HepG2 (cell line): Measurements from ENCODE around the gene BIRC7. TPM values are rescaled to one million over a fixed set of nuclear protein-coding genes. Genes with fewer than 3 reads are reported as not detected.

ENCODE experiments used
- ATAC-seq: fragments of 200-7000 bp; cut with Tn5 transposase; 3 replicates; pipeline ENCODE4 v1.9.1; 2020; ENCODE audit warnings: mild to moderate bottlenecking, moderate library complexity
- BruUV-seq: library from RNA; stranded (reverse); fragments of 400-500 nt; replicated peaks from 2 replicates; lab custom pipeline; 2021; lab: Mats Ljungman, UMichigan
- CTCF ChIA-PET: fragments of 300-600 bp; formaldehyde crosslinking; extraction: SDS; loops from one replicate; lab custom pipeline; 2021; ENCODE audit warnings: low total read pairs, inconsistent platforms, low intra/inter-chr PET ratio; lab: Yijun Ruan, JAX
- POLR2A ChIA-PET: fragments of 350-600 bp; sonication (Branson Sonifier 250); formaldehyde crosslinking; loops from one replicate; lab custom pipeline; 2020; ENCODE audit warnings: antibody characterized with exemption, inconsistent platforms; lab: Yijun Ruan, JAX
- DNase-seq: peaks from one replicate; pipeline ENCODE4 v3.0.0-alpha.2; 2015; ENCODE audit warnings: low spot score
- FAIRE-seq: peaks from 3 replicates; lab custom pipeline; 2011; peaks lifted over from hg19 to GRCh38; lab: Jason Lieb, UNC
- H2AFZ ChIP-seq: one replicate; pipeline ENCODE4 v1.6.1; 2011; ENCODE audit warnings: low read length, inconsistent platforms
- H3K27ac ChIP-seq: fragments of 300-600 bp; 3 replicates; pipeline ENCODE4 v1.8.0; 2011; ENCODE audit warnings: mixed run types, mild to moderate bottlenecking, mixed read lengths, low read length, inconsistent platforms; ENCODE audit not compliant: insufficient read depth; ENCODE audit errors: extremely low read length
- H3K27me3 ChIP-seq, 2 experiments: fragments of 200-600 bp in 1 of 2; 2 replicates in 1 of 2; 3 replicates in 1 of 2; pipeline versions ENCODE4 v1.6.0 to v1.8.0; 2011; ENCODE audit warnings: low read length in 2 of 2, mild to moderate bottlenecking in 2 of 2, moderate library complexity in 2 of 2, inconsistent platforms in 1 of 2; ENCODE audit not compliant: insufficient read depth in 2 of 2, control insufficient read depth in 1 of 2
- H3K36me3 ChIP-seq, 2 experiments: fragments of 200-600 bp in 1 of 2; replicated peaks in 1 of 2; 2 replicates in 1 of 2; 3 replicates in 1 of 2; pipeline versions ENCODE4 v1.5.1 to v1.8.0; 2011; ENCODE audit warnings: low read length in 2 of 2, inconsistent platforms in 1 of 2; ENCODE audit not compliant: insufficient read depth in 2 of 2, control insufficient read depth in 1 of 2
- H3K4me1 ChIP-seq: 2 replicates; pipeline ENCODE4 v1.5.1; 2012; ENCODE audit warnings: low read length, inconsistent platforms; ENCODE audit not compliant: insufficient read depth
- H3K4me2 ChIP-seq: 2 replicates; pipeline ENCODE4 v1.6.0; 2011; ENCODE audit warnings: low read depth, low read length, inconsistent platforms
- H3K4me3 ChIP-seq, 3 experiments: fragments of 200-600 bp in 1 of 3; sonication (generic), shearing (Covaris generic) in 1 of 3; replicated peaks in 1 of 3; 2 replicates each; pipeline ENCODE4 v1.5.1; 2011 to 2016; ENCODE audit warnings: low read length in 3 of 3, inconsistent platforms in 2 of 3, low read depth in 2 of 3, mild to moderate bottlenecking in 2 of 3, control low read depth in 1 of 3, mixed read lengths in 1 of 3; ENCODE audit not compliant: insufficient read depth in 1 of 3
- H3K79me2 ChIP-seq: one replicate; pipeline ENCODE4 v1.6.1; 2011; ENCODE audit warnings: low read length, inconsistent platforms; ENCODE audit not compliant: insufficient read depth
- H3K9ac ChIP-seq: 2 replicates; pipeline ENCODE4 v1.6.0; 2011; ENCODE audit warnings: mild to moderate bottlenecking, low read depth, low read length, inconsistent platforms; ENCODE audit not compliant: insufficient read depth
- H3K9me3 ChIP-seq: 2 replicates; pipeline ENCODE4 v1.5.1; 2012; ENCODE audit warnings: mild to moderate bottlenecking, low read length
- H4K20me1 ChIP-seq: 2 replicates; pipeline ENCODE4 v1.6.0; 2011; ENCODE audit warnings: inconsistent platforms, mild to moderate bottlenecking, low read length, moderate library complexity; ENCODE audit not compliant: insufficient read depth
- ADNP ChIP-seq: sonication (generic); formaldehyde crosslinking; IDR thresholded peaks from 2 replicates; pipeline ENCODE4 v1.4.0; 2020; ENCODE audit warnings: missing genetic modification reagents
- FOSL2 ChIP-seq: sonication (generic); formaldehyde crosslinking; IDR thresholded peaks from 2 replicates; pipeline ENCODE4 v1.4.0; 2020; ENCODE audit warnings: missing genetic modification reagents
- FOXP1 ChIP-seq, 2 experiments: fragments of 450-650 bp in 1 of 2; IDR thresholded peaks; 2 replicates each; pipeline ENCODE4 v1.6.1; 2017 to 2018; ENCODE audit warnings: antibody characterized with exemption in 1 of 2
- HCFC1 ChIP-seq: fragments of 150-350 bp; IDR thresholded peaks from 2 replicates; pipeline ENCODE4 v1.6.1; 2014; ENCODE audit warnings: low read depth, low read length
- MTF2 ChIP-seq: sonication (generic); formaldehyde crosslinking; IDR thresholded peaks from 2 replicates; pipeline ENCODE4 v1.5.0; 2020; ENCODE audit warnings: missing genetic modification reagents, borderline replicate concordance
- REXO4 ChIP-seq: sonication (generic); formaldehyde crosslinking; IDR thresholded peaks from 2 replicates; pipeline ENCODE4 v1.8.0; 2022; ENCODE audit warnings: missing genetic modification reagents, mild to moderate bottlenecking, borderline replicate concordance
- TEAD3 ChIP-seq: optimal IDR thresholded peaks from 2 replicates; pipeline ENCODE3; 2016; ENCODE audit warnings: borderline replicate concordance
- ZNF841 ChIP-seq: sonication (generic); formaldehyde crosslinking; IDR thresholded peaks from 2 replicates; pipeline ENCODE4 v1.8.1; 2023; ENCODE audit warnings: missing genetic modification reagents, borderline replicate concordance
- ZSCAN31 ChIP-seq: sonication (generic); formaldehyde crosslinking; IDR thresholded peaks from 2 replicates; pipeline ENCODE4 v1.5.0; 2020; ENCODE audit warnings: low read depth, mild to moderate bottlenecking, missing genetic modification reagents
- WGBS: methylation state at CpG from one replicate; pipeline ENCODE4 v1.1.6; 2017; ENCODE audit warnings: low lambda C conversion rate; 5-methylcytosine and 5-hydroxymethylcytosine counted together
- in situ Hi-C: cut with HindIII; loops from 2 replicates; pipeline ENCODE4 v1.10.0; 2017; ENCODE audit warnings: low pct_unique_long_range_greater_than_20kb; ENCODE audit not compliant: extremely low pct_ligation_motif_present
- intact Hi-C: fragments of 100-400 bp; cut with micrococcal nuclease; formaldehyde crosslinking; loops from one replicate; pipeline ENCODE4 v1.10.0; 2022; ENCODE audit not compliant: unreplicated experiment
- polyA plus RNA-seq, 8 experiments: library from polyadenylated mRNA; depleted of rRNA in 3 of 8; stranded (reverse) in 7 of 8; unstranded in 1 of 8; fragments of >200 nt; fragmentation: Illumina TruSeq in 4 of 8; extraction: Trizol in 4 of 8; gene quantifications; 2 replicates each; pipeline versions ENCODE4 v1.2.1 to v1.2.3, GENCODE V29; 2011 to 2016; ENCODE audit warnings: low read depth in 4 of 8, missing spikeins in 1 of 8, mixed read lengths in 1 of 8; ENCODE audit not compliant: insufficient read depth in 1 of 8
- total RNA-seq, 5 experiments: library from RNA; depleted of rRNA; stranded (reverse); fragments of >200 nt; fragmentation: Illumina TruSeq; extraction: Trizol; gene quantifications; 2 replicates each; pipeline ENCODE4 v1.2.3, GENCODE V29; 2016; ENCODE audit warnings: low read depth in 1 of 5
- TF ChIP-seq, protein P1 (sequence below): sonication (generic); formaldehyde crosslinking; IDR thresholded peaks from 2 replicates; pipeline ENCODE4 v1.4.0; 2020; ENCODE audit warnings: mild to moderate bottlenecking, missing genetic modification reagents
- TF ChIP-seq, protein P2 (sequence below): sonication (generic); formaldehyde crosslinking; IDR thresholded peaks from 2 replicates; pipeline ENCODE4 v1.5.1; 2020; ENCODE audit warnings: missing genetic modification reagents, mild to moderate bottlenecking, borderline replicate concordance
- TF ChIP-seq, protein P3 (sequence below): sonication (generic); formaldehyde crosslinking; IDR thresholded peaks from 2 replicates; pipeline ENCODE4 v1.4.0; 2020; ENCODE audit warnings: missing genetic modification reagents
- TF ChIP-seq, protein P4 (sequence below): sonication (generic); formaldehyde crosslinking; IDR thresholded peaks from 2 replicates; pipeline ENCODE4 v1.4.0; 2020; ENCODE audit warnings: missing genetic modification reagents

BIRC7 gene
- total and polyA plus RNA-seq, 2 of the 13 experiments (the other 11 are each of a cell fraction or from before 2014, with no cell fraction given): 0.27 to 5.1 TPM

DNA sequence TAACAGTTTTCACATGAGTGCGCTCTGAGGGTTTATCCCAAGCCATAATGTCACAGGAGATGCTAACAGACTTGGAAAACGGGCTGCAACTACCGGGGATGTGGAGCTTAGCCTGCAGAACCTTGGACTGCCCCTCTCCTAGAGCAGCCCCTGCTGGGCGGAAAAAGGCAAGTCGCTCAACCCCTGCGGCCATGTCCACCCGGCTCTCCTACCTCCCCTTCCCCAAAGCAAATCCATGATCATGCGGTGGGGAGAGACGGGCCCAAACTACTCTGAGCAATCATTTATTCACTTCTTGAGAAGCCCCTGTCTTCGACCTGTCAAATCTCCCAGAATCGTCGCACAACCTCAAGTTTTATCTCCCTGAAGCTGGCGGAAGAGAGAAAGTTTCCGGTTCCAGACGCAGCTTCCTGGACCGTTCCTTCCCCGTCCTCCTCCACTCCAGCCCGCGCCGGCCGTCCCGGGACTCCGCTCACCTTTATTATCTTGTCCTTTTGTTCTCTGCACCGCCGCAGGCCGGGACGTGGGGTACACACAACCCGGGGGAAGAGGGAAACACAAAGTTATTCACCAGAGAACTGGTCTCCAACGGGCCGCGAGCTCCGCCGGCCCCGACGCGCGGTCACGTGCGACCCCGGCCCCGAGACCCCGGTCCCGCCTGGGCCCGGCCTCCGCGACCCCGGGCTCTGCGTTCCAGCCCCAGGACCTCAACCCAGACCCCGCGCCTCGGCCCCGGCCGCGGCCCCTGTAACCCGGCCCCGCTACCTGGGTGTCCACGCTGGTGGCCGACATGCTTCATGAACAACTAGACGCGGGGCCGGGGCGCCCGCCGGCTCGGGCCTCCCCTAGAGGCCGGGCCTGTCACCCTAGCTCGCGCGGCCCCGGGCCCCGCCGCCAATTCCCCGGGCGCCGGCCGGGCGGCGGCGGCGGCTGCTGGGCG lies 20.3 kb upstream of the BIRC7 start:
- Histone ChIP-seq H3K4me3 (peak overlapping the region; percentile 74 to 97 (median 80)), H3K4me1 (peaks cover 69% of the 10 kb centered on the region), H4K20me1 (peaks cover 46% of the 10 kb centered on the region), H3K9ac (peak overlapping the region; percentile 97), H3K27ac (peak overlapping the region; percentile 70), H3K27me3 (peaks cover 13 to 29% of the 10 kb centered on the region in 2 experiments; a peak in 4 of 5 replicates), H2AFZ (no peak overlapping the region), H3K79me2 (peaks cover 50% of the 10 kb centered on the region), H3K9me3 (no peaks in the 10 kb centered on the region), H3K36me3 (peaks cover 22 to 43% of the 10 kb centered on the region in 2 experiments), H3K4me2 (peak overlapping the region; percentile 84)
- DNase-seq (peak; percentile 79), FAIRE-seq (peak; percentile 92), ATAC-seq (peak; percentile 61)
- in situ Hi-C loops (no loop called here), intact Hi-C loops (loop anchor here (5.0 kb wide), 1 partner anchor 33 kb away; no protein-coding TSS in a partner anchor)
- TSS peak; percentile 69 for BruUV-seq
- ChIA-PET CTCF (interaction anchor here (0.8 to 2.8 kb wide), 2 partner anchors 32 to 159 kb away, joined by 3 to 18 read pairs; no protein-coding TSS in a partner anchor), POLR2A (interaction anchor here (0.5 to 1.8 kb wide), 5 partner anchors 9 to 495 kb away, joined by 3 to 8 read pairs (median 4); partner anchors contain the start of gene ARFGAP1)
- 2% methylated on average over 52 of the region's 81 CpGs for WGBS
- TF ChIP-seq HCFC1 (no peak), MTF2 (CRISPR knock-in tag) (no peak), ZNF841 (CRISPR knock-in tag) (no peak), FOSL2 (CRISPR knock-in tag) (no peak), REXO4 (CRISPR knock-in tag) (no peak), ZSCAN31 (CRISPR knock-in tag) (peak; percentile 51), FOXP1 (IDR thresholded peaks at IDR 0.05) (no peak), FOXP1 (CRISPR knock-in tag; IDR thresholded peaks at IDR 0.05) (no peak), TEAD3 (no peak), ADNP (CRISPR knock-in tag) (no peak)
- TF ChIP-seq, protein P1, sequence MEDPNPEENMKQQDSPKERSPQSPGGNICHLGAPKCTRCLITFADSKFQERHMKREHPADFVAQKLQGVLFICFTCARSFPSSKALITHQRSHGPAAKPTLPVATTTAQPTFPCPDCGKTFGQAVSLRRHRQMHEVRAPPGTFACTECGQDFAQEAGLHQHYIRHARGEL (CRISPR knock-in tag): no peak
- TF ChIP-seq, protein P2, sequence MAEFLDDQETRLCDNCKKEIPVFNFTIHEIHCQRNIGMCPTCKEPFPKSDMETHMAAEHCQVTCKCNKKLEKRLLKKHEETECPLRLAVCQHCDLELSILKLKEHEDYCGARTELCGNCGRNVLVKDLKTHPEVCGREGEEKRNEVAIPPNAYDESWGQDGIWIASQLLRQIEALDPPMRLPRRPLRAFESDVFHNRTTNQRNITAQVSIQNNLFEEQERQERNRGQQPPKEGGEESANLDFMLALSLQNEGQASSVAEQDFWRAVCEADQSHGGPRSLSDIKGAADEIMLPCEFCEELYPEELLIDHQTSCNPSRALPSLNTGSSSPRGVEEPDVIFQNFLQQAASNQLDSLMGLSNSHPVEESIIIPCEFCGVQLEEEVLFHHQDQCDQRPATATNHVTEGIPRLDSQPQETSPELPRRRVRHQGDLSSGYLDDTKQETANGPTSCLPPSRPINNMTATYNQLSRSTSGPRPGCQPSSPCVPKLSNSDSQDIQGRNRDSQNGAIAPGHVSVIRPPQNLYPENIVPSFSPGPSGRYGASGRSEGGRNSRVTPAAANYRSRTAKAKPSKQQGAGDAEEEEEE (CRISPR knock-in tag): no peak
- TF ChIP-seq, protein P3, sequence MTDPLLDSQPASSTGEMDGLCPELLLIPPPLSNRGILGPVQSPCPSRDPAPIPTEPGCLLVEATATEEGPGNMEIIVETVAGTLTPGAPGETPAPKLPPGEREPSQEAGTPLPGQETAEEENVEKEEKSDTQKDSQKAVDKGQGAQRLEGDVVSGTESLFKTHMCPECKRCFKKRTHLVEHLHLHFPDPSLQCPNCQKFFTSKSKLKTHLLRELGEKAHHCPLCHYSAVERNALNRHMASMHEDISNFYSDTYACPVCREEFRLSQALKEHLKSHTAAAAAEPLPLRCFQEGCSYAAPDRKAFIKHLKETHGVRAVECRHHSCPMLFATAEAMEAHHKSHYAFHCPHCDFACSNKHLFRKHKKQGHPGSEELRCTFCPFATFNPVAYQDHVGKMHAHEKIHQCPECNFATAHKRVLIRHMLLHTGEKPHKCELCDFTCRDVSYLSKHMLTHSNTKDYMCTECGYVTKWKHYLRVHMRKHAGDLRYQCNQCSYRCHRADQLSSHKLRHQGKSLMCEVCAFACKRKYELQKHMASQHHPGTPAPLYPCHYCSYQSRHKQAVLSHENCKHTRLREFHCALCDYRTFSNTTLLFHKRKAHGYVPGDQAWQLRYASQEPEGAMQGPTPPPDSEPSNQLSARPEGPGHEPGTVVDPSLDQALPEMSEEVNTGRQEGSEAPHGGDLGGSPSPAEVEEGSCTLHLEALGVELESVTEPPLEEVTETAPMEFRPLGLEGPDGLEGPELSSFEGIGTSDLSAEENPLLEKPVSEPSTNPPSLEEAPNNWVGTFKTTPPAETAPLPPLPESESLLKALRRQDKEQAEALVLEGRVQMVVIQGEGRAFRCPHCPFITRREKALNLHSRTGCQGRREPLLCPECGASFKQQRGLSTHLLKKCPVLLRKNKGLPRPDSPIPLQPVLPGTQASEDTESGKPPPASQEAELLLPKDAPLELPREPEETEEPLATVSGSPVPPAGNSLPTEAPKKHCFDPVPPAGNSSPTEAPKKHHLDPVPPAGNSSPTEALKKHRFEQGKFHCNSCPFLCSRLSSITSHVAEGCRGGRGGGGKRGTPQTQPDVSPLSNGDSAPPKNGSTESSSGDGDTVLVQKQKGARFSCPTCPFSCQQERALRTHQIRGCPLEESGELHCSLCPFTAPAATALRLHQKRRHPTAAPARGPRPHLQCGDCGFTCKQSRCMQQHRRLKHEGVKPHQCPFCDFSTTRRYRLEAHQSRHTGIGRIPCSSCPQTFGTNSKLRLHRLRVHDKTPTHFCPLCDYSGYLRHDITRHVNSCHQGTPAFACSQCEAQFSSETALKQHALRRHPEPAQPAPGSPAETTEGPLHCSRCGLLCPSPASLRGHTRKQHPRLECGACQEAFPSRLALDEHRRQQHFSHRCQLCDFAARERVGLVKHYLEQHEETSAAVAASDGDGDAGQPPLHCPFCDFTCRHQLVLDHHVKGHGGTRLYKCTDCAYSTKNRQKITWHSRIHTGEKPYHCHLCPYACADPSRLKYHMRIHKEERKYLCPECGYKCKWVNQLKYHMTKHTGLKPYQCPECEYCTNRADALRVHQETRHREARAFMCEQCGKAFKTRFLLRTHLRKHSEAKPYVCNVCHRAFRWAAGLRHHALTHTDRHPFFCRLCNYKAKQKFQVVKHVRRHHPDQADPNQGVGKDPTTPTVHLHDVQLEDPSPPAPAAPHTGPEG (CRISPR knock-in tag): no peak; the same call in 1 of the 2 replicates
- TF ChIP-seq, protein P4, sequence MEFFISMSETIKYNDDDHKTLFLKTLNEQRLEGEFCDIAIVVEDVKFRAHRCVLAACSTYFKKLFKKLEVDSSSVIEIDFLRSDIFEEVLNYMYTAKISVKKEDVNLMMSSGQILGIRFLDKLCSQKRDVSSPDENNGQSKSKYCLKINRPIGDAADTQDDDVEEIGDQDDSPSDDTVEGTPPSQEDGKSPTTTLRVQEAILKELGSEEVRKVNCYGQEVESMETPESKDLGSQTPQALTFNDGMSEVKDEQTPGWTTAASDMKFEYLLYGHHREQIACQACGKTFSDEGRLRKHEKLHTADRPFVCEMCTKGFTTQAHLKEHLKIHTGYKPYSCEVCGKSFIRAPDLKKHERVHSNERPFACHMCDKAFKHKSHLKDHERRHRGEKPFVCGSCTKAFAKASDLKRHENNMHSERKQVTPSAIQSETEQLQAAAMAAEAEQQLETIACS (CRISPR knock-in tag): peak; percentile 45; the same call in 1 of the 2 replicates
